Upper lobe of right lung (tissue), 1 donor: ENCODE measurements around the gene KRT35. TPM values are rescaled to one million over a fixed set of nuclear protein-coding genes. Genes with fewer than 3 reads are reported as not detected.

ENCODE experiments used
- ATAC-seq: fragments of 200-7000 bp; cut with Tn5 transposase; one replicate; pipeline ENCODE4 v1.9.1; 2020; ENCODE audit warnings: mild to moderate bottlenecking, moderate library complexity
- DNase-seq: peaks from one replicate; pipeline ENCODE4 v3.0.0-alpha.2; 2020
- H3K27ac ChIP-seq: fragments of 200-600 bp; one replicate; pipeline ENCODE4 v1.8.0; 2022
- H3K27me3 ChIP-seq: fragments of 200-600 bp; one replicate; pipeline ENCODE4 v1.8.0; 2022; ENCODE audit warnings: mild to moderate bottlenecking
- H3K36me3 ChIP-seq: fragments of 200-600 bp; one replicate; pipeline ENCODE4 v1.8.0; 2022
- H3K4me1 ChIP-seq: fragments of 200-600 bp; one replicate; pipeline ENCODE4 v1.8.0; 2022
- H3K4me3 ChIP-seq: fragments of 200-600 bp; one replicate; pipeline ENCODE4 v1.8.0; 2022; ENCODE audit warnings: mild to moderate bottlenecking
- H3K9me3 ChIP-seq: fragments of 200-600 bp; one replicate; pipeline ENCODE4 v1.8.0; 2022
- intact Hi-C: fragments of 100-400 bp; cut with DNase I; formaldehyde crosslinking; loops from one replicate; pipeline ENCODE4 v1.11.0; 2022
- total RNA-seq: library from RNA; stranded (reverse); fragmentation: NEBNext Ultra II Directional; extraction: Animal tissue kit (Norgen Biotek cat#: 25700); gene quantifications from one replicate; pipeline ENCODE4 v1.2.1, GENCODE V29; 2021
- TF ChIP-seq, protein P1 (sequence below): fragments of 200-600 bp; IDR thresholded peaks from one replicate; pipeline ENCODE4 v1.8.0; 2022; ENCODE audit warnings: antibody characterized with exemption
- donor health status: DM: no; HTN: yes; CAD: no; lungs with severe emphysema.

The KRT35 gene
- total RNA-seq, 1 donor from 2014 or later, result not detected

DNA sequence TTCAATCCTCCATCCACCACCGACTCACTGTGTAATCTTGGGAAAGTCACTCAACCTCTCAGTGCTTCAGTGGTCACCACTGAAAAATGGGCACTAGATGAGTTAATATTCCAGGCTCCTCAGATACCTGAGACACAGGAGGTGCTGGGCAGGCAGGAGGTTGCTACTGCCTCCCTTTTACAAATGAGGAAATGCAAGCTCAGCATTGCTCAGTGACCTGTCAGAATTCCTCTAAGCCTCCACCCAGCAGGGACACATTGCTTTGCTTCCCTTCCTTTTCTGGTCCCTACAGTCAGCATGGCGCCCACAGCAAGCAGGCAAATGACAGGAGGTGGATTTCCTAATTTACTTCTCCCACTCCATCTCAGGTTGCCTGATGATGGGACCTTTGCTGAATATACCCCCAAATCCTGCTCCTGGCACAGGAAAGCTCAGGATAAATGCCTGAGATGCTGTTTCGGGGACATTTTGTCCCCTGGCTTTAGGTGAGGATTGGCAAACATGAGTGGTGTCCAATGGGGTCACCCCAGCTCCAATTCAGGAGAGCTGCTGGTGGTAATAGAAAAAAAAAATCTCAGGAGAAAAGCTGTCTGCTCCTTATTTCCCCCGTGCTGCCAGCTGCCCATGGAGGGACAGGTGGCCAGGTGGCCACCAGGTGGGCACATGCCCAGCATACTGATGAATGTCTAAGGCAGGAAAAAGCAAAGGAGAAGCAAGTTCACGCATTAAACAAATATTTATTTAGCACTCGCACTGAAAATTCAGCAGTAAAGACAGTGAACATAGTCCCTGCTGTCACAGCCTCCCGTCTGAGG is 29.5 kb upstream of the KRT35 start:
- no peak for DNase-seq
- H3K27ac ChIP-seq, result no peak overlapping the region
- H3K36me3 ChIP-seq, result no peaks in the 10 kb centered on the region
- TF ChIP-seq, protein P1, sequence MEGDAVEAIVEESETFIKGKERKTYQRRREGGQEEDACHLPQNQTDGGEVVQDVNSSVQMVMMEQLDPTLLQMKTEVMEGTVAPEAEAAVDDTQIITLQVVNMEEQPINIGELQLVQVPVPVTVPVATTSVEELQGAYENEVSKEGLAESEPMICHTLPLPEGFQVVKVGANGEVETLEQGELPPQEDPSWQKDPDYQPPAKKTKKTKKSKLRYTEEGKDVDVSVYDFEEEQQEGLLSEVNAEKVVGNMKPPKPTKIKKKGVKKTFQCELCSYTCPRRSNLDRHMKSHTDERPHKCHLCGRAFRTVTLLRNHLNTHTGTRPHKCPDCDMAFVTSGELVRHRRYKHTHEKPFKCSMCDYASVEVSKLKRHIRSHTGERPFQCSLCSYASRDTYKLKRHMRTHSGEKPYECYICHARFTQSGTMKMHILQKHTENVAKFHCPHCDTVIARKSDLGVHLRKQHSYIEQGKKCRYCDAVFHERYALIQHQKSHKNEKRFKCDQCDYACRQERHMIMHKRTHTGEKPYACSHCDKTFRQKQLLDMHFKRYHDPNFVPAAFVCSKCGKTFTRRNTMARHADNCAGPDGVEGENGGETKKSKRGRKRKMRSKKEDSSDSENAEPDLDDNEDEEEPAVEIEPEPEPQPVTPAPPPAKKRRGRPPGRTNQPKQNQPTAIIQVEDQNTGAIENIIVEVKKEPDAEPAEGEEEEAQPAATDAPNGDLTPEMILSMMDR, result no peak
- H3K9me3 ChIP-seq, result no peaks in the 10 kb centered on the region
- no peak overlapping the region for H3K4me3 ChIP-seq
- H3K4me1 ChIP-seq, result no peaks in the 10 kb centered on the region
- no peak for ATAC-seq
- H3K27me3 ChIP-seq, result no peaks in the 10 kb centered on the region
- intact Hi-C loops, result no loop called here

DNA sequence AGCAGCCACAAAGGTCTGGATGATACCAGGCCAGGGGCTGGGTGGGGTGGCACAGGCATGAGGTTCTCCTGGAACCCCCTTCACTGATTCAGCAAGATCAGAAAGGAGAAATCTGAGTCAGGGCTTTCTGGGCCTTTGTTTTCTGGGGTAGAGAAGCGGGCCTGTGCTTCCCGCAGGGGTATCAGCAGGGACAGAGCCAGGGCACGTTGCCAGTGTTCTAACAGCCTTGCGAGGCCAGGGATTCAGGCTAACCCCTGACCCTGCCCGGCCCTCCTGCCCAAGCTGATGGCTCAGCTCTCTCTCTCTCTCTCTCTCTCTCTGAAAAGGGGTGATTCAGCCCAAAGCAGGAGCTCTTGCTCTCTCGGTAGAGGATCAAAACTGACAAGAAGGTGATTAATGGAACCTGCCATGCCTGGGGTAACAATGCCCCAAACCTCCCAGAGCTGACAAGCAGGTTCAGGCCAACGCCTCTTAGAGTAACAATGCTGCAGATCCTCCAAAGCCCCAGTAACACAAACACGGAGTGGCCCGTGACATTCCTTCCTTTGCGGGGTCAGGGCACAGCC is 26.4 kb upstream of the KRT35 start:
- intact Hi-C loops, result no loop called here
- Histone ChIP-seq H3K4me1 (no peaks in the 10 kb centered on the region), H3K36me3 (no peaks in the 10 kb centered on the region), H3K9me3 (no peaks in the 10 kb centered on the region), H3K27me3 (no peaks in the 10 kb centered on the region), H3K4me3 (no peak overlapping the region), H3K27ac (no peak overlapping the region)
- no peak for DNase-seq
- ATAC-seq, result no peak
- TF ChIP-seq, protein P1, result no peak

DNA sequence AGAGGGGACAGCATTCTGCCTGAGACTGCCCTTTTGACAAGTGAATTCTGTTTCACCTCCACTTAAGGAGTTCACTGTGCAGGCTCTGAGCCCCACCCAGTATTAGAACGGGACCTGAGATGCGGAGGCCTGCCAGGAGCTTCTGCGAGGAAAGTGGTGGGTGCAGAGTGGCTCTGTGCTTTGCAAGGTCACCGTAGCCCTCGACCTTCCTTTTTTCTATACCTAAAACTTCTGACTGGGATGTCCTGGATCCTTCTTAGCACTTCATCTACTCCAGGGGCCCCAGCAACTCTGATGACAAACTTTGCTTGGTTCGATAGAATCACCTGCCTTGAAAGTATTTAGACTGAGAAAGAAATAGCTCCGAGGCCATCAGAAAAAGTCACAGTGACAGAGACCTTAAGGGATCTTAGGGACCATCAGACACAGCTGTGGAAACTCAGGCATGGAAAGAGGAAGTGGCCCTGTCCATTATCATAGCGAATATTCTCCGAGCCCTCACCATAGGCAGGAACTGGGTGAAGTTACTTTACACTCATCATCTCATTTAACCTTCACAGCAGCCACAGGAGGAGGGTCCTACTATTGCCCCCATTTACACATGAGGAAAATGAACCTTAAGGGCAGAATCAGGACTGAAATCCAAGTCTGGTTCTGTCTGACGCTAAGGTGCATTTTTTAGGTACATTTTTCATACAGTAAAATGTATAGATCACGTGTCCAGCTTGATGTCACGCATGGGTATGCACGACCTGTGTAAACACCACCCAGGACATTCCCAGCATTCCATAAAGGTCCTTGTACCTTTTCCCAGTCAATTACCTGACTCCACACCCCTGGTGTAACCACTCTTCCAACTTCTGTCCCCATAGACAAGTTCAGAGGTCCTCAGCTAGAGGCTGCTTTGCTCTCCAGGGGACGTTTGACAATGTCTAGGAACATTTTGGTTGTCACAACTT is 25.1 kb upstream of the KRT35 start:
- DNase-seq (no peak), ATAC-seq (peak; percentile 73)
- peak overlapping the region; percentile 43 for H3K27ac ChIP-seq
- H3K9me3 ChIP-seq, result no peaks in the 10 kb centered on the region
- no peaks in the 10 kb centered on the region for H3K36me3 ChIP-seq
- no peaks in the 10 kb centered on the region for H3K27me3 ChIP-seq
- TF ChIP-seq, protein P1, result no peak
- H3K4me3 ChIP-seq, result no peak overlapping the region
- intact Hi-C loops, result no loop called here
- H3K4me1 ChIP-seq, result no peaks in the 10 kb centered on the region

DNA sequence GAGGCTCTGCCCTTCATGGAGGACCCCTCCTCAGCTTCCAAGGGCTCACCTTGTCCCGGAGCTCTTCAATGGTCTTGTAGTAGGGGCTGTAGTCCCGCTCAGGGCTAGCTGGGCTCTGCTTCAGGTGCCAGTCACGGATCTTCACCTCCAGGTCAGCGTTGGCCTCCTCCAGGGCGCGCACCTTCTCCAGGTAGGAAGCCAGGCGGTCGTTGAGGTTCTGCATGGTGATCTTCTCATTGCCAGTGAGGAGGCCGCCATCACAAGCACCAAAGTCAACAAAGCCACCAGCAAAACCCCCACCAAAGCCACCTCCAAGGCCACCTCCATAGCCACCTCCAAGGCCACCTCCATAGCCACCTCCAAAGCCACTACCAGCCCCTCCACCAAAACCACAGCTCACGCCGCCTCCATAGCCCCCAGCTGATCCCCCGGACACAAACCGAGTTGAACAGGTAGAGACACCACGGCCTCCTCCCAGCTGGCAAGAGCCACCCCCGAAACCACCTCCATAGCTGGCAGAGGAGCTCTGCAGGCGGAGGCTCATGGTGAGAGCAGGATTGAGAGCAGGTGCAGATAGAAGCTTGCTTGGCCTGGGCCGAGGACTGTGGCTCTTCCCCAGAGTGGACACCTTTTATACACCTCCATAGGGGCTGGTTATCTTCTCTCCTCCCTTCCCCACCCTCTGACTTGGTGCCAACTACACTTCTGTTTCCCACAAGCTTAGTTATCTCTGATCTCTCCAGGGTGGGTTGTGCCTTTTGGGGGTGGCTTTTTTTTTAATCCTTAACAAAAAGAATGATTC is 24.3 kb upstream of the KRT35 start, which contains the start of gene KRT13:
Gene KRT13 (minus strand): TSS at position 606 of the 802 bp plus-strand sequence. CDS start 62 bp downstream, at position 544.
- no peaks in the 10 kb centered on the region for H3K9me3 ChIP-seq
- intact Hi-C loops, result no loop called here
- H3K36me3 ChIP-seq, result no peaks in the 10 kb centered on the region
- H3K4me1 ChIP-seq, result no peaks in the 10 kb centered on the region
- H3K27ac ChIP-seq, result peak within 1 kb of the TSS; percentile 43
- H3K27me3 ChIP-seq, result no peaks in the 10 kb centered on the region
- no peak within 1 kb of the TSS for H3K4me3 ChIP-seq
- DNase-seq (no peak), ATAC-seq (no peak)
- TF ChIP-seq, protein P1, result no peak
